ENCODE results near the gene TWSG1. TPM values are rescaled to one million over a fixed set of nuclear protein-coding genes. Genes with fewer than 3 reads are reported as not detected.

Gene TWSG1
- total RNA-seq, 1 donor from 2014 or later, result 38.6 TPM

DNA sequence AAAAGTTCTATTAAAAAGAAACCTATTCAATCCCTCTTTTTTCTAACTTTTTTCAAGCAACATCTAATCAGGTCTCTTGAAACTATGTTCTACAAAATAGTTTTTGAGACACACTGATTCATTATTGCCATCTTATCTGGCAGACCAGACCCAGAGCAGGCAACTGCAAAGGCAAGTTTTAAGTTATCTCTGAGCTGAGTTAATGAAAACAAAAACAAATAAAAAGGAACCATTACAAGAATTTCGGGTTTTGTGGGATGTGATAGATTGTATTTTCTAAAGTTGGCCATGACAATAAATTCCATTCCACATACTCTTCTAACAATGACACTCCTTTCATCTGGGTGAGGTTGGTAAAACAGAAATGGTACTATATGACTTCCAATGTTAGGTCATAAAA lies 15.2 kb upstream of the TWSG1 start:
- no peak for DNase-seq (ENCODE audit: extremely low spot score, unreplicated experiment)
- Mint-ChIP-seq H3K36me3 (peaks cover 10% of the 10 kb centered on the region), H3K27ac (peak overlapping the region; percentile 82), H3K4me1 (ENCODE audit: unreplicated experiment) (no peaks in the 10 kb centered on the region), H3K4me3 (peak overlapping the region; percentile 12), H3K27me3 (no peaks in the 10 kb centered on the region), H3K9me3 (peaks cover 10% of the 10 kb centered on the region)
- TF ChIP-seq, protein P1, sequence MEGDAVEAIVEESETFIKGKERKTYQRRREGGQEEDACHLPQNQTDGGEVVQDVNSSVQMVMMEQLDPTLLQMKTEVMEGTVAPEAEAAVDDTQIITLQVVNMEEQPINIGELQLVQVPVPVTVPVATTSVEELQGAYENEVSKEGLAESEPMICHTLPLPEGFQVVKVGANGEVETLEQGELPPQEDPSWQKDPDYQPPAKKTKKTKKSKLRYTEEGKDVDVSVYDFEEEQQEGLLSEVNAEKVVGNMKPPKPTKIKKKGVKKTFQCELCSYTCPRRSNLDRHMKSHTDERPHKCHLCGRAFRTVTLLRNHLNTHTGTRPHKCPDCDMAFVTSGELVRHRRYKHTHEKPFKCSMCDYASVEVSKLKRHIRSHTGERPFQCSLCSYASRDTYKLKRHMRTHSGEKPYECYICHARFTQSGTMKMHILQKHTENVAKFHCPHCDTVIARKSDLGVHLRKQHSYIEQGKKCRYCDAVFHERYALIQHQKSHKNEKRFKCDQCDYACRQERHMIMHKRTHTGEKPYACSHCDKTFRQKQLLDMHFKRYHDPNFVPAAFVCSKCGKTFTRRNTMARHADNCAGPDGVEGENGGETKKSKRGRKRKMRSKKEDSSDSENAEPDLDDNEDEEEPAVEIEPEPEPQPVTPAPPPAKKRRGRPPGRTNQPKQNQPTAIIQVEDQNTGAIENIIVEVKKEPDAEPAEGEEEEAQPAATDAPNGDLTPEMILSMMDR (conservative IDR thresholded peaks at IDR 0.05), result no peak

DNA sequence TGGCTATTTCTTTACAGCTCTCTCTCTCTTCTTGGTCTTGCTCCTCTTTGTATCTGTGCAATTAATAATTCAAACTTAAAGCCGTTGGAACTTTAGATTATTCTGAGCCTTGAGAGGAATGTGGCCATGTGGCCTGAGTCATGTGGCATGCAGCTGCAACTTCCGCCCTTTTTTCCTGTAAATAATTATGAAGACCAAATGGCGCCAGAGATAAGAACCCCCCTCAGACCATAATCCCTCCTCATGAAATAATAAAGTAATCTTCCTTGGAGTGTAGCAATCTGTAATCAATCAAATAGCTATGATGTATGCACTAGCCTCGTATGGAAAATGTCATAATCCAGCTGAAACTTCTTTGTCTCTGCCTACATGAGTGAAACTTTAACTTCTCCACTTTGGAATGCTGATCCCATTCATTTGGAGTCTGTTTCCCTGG lies 13.5 kb upstream of the TWSG1 start:
- H3K9me3 Mint-ChIP-seq, result peaks cover 10% of the 10 kb centered on the region
- TF ChIP-seq, protein P1 (conservative IDR thresholded peaks at IDR 0.05), result no peak
- no peak overlapping the region for H3K4me3 Mint-ChIP-seq
- peaks cover 10% of the 10 kb centered on the region for H3K36me3 Mint-ChIP-seq
- no peaks in the 10 kb centered on the region for H3K4me1 Mint-ChIP-seq (ENCODE audit: unreplicated experiment)
- H3K27me3 Mint-ChIP-seq, result no peaks in the 10 kb centered on the region
- DNase-seq (ENCODE audit: extremely low spot score, unreplicated experiment), result no peak
- no peak overlapping the region for H3K27ac Mint-ChIP-seq

DNA sequence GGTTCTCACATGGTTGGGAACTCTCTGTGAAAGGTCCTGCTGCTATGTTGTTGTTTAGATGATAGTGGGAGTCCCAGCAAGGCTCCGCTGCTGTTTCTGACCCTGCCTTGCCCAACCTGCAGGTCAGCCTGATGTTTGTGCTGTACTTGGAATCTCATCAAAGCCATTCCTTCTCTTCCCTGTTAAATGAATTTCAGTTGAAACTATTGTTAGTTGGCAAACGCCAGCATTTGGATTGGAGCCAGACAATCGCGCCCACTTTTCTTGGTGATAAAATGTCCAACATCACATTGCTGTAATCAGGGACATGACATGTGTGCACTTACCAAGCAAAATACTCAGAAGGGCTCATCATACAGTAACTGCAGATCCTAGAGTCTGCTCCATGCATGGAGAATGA lies 12.8 kb upstream of the TWSG1 start:
- Mint-ChIP-seq H3K4me3 (no peak overlapping the region), H3K27ac (no peak overlapping the region), H3K27me3 (peaks cover 2% of the 10 kb centered on the region), H3K36me3 (peaks cover 10% of the 10 kb centered on the region), H3K9me3 (peaks cover 10% of the 10 kb centered on the region), H3K4me1 (ENCODE audit: unreplicated experiment) (no peaks in the 10 kb centered on the region)
- no peak for DNase-seq (ENCODE audit: extremely low spot score, unreplicated experiment)
- TF ChIP-seq, protein P1 (conservative IDR thresholded peaks at IDR 0.05), result no peak

DNA sequence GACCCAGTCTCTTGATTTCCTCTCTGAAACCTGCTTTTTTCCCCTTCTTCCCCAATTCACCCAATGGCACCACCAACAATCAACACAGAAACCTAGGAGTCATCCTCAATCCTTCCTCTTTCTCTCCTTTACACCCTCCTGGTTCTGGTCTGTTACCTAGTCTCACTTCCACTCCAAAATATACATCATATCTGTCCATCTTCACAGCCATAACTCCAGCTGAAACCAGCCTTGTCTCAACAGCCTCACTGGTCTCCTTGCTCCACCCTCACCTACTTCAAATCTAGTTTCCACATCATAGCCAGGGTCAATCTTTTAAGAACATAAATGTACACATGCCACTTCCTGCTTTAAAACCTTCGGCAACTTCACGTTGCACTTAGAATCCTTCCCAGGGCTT lies 11.8 kb upstream of the TWSG1 start:
- H3K4me3 Mint-ChIP-seq, result no peak overlapping the region
- TF ChIP-seq, protein P1 (conservative IDR thresholded peaks at IDR 0.05), result no peak
- H3K36me3 Mint-ChIP-seq, result peaks cover 10% of the 10 kb centered on the region
- H3K27me3 Mint-ChIP-seq, result peaks cover 2% of the 10 kb centered on the region
- H3K27ac Mint-ChIP-seq, result no peak overlapping the region
- DNase-seq (ENCODE audit: extremely low spot score, unreplicated experiment), result no peak
- H3K4me1 Mint-ChIP-seq (ENCODE audit: unreplicated experiment), result no peaks in the 10 kb centered on the region
- H3K9me3 Mint-ChIP-seq, result peaks cover 10% of the 10 kb centered on the region

DNA sequence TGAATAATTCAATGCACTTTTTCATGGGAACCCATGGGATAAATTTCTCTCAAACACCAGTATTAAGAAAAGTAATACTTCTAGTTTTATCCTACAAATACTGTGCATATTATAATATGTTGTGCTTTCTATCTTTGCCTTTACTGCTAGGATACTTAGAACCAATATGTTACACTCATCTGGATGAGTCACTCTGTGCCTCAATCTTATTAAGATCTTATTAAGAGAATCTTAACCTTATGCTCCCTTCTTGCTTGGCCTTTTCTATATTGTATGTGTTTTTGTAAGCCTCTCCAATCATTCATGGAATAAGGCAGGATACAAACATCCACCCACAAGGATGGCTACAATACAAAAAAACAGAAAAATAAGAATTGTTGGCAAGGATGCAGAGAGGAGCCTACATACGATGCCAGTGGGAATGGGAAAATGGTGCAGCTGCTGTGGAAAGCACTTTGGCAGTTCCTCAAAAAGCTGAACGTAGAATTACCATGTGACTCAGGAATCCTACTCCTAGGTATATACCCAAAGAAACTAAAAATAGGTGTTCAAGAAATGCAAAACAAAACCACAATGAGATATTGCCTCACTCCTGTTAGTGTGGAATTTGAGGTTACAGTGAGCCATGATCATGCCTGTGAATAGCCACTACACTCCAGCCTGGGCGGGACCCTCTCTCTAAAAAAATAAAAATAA lies 10.7 kb upstream of the TWSG1 start:
- no peak overlapping the region for H3K4me3 Mint-ChIP-seq
- DNase-seq (ENCODE audit: extremely low spot score, unreplicated experiment), result no peak
- peaks cover 10% of the 10 kb centered on the region for H3K36me3 Mint-ChIP-seq
- TF ChIP-seq, protein P1 (conservative IDR thresholded peaks at IDR 0.05), result no peak
- H3K27me3 Mint-ChIP-seq, result peaks cover 2% of the 10 kb centered on the region
- H3K4me1 Mint-ChIP-seq (ENCODE audit: unreplicated experiment), result no peaks in the 10 kb centered on the region
- H3K9me3 Mint-ChIP-seq, result peaks cover 14% of the 10 kb centered on the region
- H3K27ac Mint-ChIP-seq, result no peak overlapping the region
